Gastrocnemius medialis (tissue), 4 donors: ENCODE data around the gene RFC4. TPM values are rescaled to one million over a fixed set of nuclear protein-coding genes. Genes with fewer than 3 reads are reported as not detected.

Experiments
- ATAC-seq, 2 donors: fragments of 150-250 bp; one replicate each; pipeline ENCODE4 v1.9.1; 2016
- DNase-seq, 2 donors: peaks; one replicate each; pipeline ENCODE4 v3.0.0-alpha.2; 2019
- H3K27ac ChIP-seq, 4 donors: fragments of 200-600 bp; sonication (generic); 1 replicate in 1 of 4; 2 replicates in 3 of 4; pipeline ENCODE4 v1.5.1; 2016 to 2018; ENCODE audit warnings: mild to moderate bottlenecking in 2 of 4, moderate library complexity in 1 of 4
- H3K27me3 ChIP-seq, 3 donors: fragments of 200-600 bp; sonication (generic) in 2 of 3; 1 replicate in 1 of 3; 2 replicates in 2 of 3; pipeline versions ENCODE4 v1.5.1 to v1.6.0; 2016 to 2019; ENCODE audit warnings: mild to moderate bottlenecking in 1 of 3, moderate library complexity in 1 of 3
- H3K36me3 ChIP-seq, 2 donors: fragments of 200-600 bp; sonication (generic) in 1 of 2; one replicate each; pipeline ENCODE4 v1.5.1; 2017 to 2018
- H3K4me1 ChIP-seq, 2 donors: fragments of 200-600 bp; sonication (generic) in 1 of 2; one replicate each; pipeline ENCODE4 v1.5.1; 2016 to 2017; ENCODE audit warnings: mild to moderate bottlenecking in 2 of 2
- H3K4me3 ChIP-seq, 4 donors: fragments of 200-600 bp; sonication (generic) in 3 of 4; 1 replicate in 1 of 4; 2 replicates in 3 of 4; pipeline ENCODE4 v1.5.1; 2016 to 2019; ENCODE audit warnings: mild to moderate bottlenecking in 2 of 4
- H3K9me3 ChIP-seq, 3 donors: fragments of 200-600 bp; sonication (generic) in 2 of 3; 1 replicate in 1 of 3; 2 replicates in 2 of 3; pipeline ENCODE4 v1.5.1; 2016 to 2019
- CTCF ChIP-seq, 5 experiments: fragments of 450-650 bp in 3 of 5; fragments of 200-600 bp in 2 of 5; sonication (generic) in 2 of 5; IDR thresholded peaks in 4 of 5; conservative IDR thresholded peaks in 1 of 5; 1 replicate in 4 of 5; 2 replicates in 1 of 5; pipeline ENCODE4 v1.5.1; 2016 to 2019; ENCODE audit warnings: antibody characterized with exemption in 5 of 5, mild to moderate bottlenecking in 3 of 5, moderate library complexity in 3 of 5
- POLR2A ChIP-seq, 2 donors: fragments of 450-650 bp; IDR thresholded peaks; one replicate each; pipeline ENCODE4 v1.6.1; 2017; ENCODE audit warnings: antibody characterized with exemption in 2 of 2, mild to moderate bottlenecking in 2 of 2, moderate library complexity in 2 of 2
- in situ Hi-C, 4 donors: fragments of 200-750 bp; cut with MboI; loops; one replicate each; pipeline versions ENCODE4 v1.15.0 to v1.8.0; 2017; ENCODE audit warnings: low sequenced_read_pairs in 4 of 4
- intact Hi-C: fragments of 100-400 bp; cut with DNase I; formaldehyde crosslinking; loops from one replicate; pipeline ENCODE4 v1.15.1; 2023; ENCODE audit warnings: low total_unique reads
- total RNA-seq, 4 donors: library from RNA; depleted of rRNA; stranded (reverse); fragments of >200 nt; gene quantifications; one replicate each; pipeline versions ENCODE4 v1.1.0 to v1.2.3, GENCODE V29; 2016

RFC4 gene
- total RNA-seq, 4 donors from 2014 or later, result 4.5 to 15.1 (median 7.3) TPM

GRCh38 chr3:186772701-186773417 is 33.4 kb downstream of the RFC4 start:
- intact Hi-C loops, result no loop called here
- no peak overlapping the region for H3K27ac ChIP-seq
- DNase-seq (peak; percentile 46 to 52), ATAC-seq (peak; percentile 33 to 47)
- peak overlapping the region; percentile 47 to 58 (median 48) for H3K4me3 ChIP-seq
- in situ Hi-C loops, result no loop called here
- H3K36me3 ChIP-seq, result no peaks in the 10 kb centered on the region
- H3K4me1 ChIP-seq, result peaks cover 0 to 4% of the 10 kb centered on the region in 2 donors
- no peaks in the 10 kb centered on the region for H3K9me3 ChIP-seq
- no peak for TF ChIP-seq POLR2A (IDR thresholded peaks at IDR 0.05)
- no peak for TF ChIP-seq CTCF (IDR thresholded peaks at IDR 0.05 in 4 of 5, conservative IDR thresholded peaks at IDR 0.05 in 1 of 5)
- peaks cover 0 to 12% (median 3%) of the 10 kb centered on the region in 3 donors for H3K27me3 ChIP-seq

GRCh38 chr3:186772281-186772694 is 34.0 kb downstream of the RFC4 start:
- Histone ChIP-seq H3K4me1 (peaks cover 0 to 4% of the 10 kb centered on the region in 2 donors), H3K27ac (no peak overlapping the region), H3K27me3 (peaks cover 0 to 9% (median 3%) of the 10 kb centered on the region in 3 donors), H3K4me3 (peak overlapping the region; percentile 47 to 58 (median 48)), H3K36me3 (no peaks in the 10 kb centered on the region), H3K9me3 (no peaks in the 10 kb centered on the region)
- in situ Hi-C loops, result no loop called here
- no peak for ATAC-seq
- intact Hi-C loops, result no loop called here
- DNase-seq, result no peak
- no peak for TF ChIP-seq CTCF (IDR thresholded peaks at IDR 0.05 in 4 of 5, conservative IDR thresholded peaks at IDR 0.05 in 1 of 5)
- TF ChIP-seq POLR2A (IDR thresholded peaks at IDR 0.05), result no peak

- no peak overlapping the region for H3K4me3 ChIP-seq
- H3K27ac ChIP-seq, result no peak overlapping the region
- TF ChIP-seq CTCF (IDR thresholded peaks at IDR 0.05 in 4 of 5, conservative IDR thresholded peaks at IDR 0.05 in 1 of 5) (no peak), POLR2A (IDR thresholded peaks at IDR 0.05) (no peak)
- H3K9me3 ChIP-seq, result no peaks in the 10 kb centered on the region
- DNase-seq, result no peak
- ATAC-seq, result no peak
- H3K4me1 ChIP-seq, result no peaks in the 10 kb centered on the region
- H3K27me3 ChIP-seq, result no peaks in the 10 kb centered on the region
- intact Hi-C loops, result no loop called here
- in situ Hi-C loops, result no loop called here
- no peaks in the 10 kb centered on the region for H3K36me3 ChIP-seq
Measured at GRCh38 chr3:186760897-186761447, 45.3 kb downstream of the RFC4 start.

- Histone ChIP-seq H3K4me1 (no peaks in the 10 kb centered on the region), H3K4me3 (no peak overlapping the region), H3K27me3 (no peaks in the 10 kb centered on the region), H3K27ac (no peak overlapping the region), H3K9me3 (no peaks in the 10 kb centered on the region), H3K36me3 (no peaks in the 10 kb centered on the region)
- TF ChIP-seq POLR2A (IDR thresholded peaks at IDR 0.05) (no peak), CTCF (IDR thresholded peaks at IDR 0.05 in 4 of 5, conservative IDR thresholded peaks at IDR 0.05 in 1 of 5) (no peak)
- intact Hi-C loops, result no loop called here
- ATAC-seq (no peak), DNase-seq (no peak)
- in situ Hi-C loops, result no loop called here
Measured at GRCh38 chr3:186760141-186760833, 46.0 kb downstream of the RFC4 start.
